Measurements from ENCODE around the gene ATP13A4.

Gene ATP13A4

GRCh38 chr3:193515966-193516365 lies 38.7 kb downstream of the ATP13A4 start:
- DNase-seq (ENCODE audit: low read depth) = no peak
- H3K4me3 ChIP-seq (ENCODE audit: low read depth, low read length) = no peak overlapping the region
- TF ChIP-seq CTCF (IDR thresholded peaks at IDR 0.05; ENCODE audit: control insufficient read depth, extremely low read depth, insufficient read depth) = no peak

- no peak for DNase-seq (ENCODE audit: low read depth)
- no peak for TF ChIP-seq CTCF (IDR thresholded peaks at IDR 0.05; ENCODE audit: control insufficient read depth, extremely low read depth, insufficient read depth)
These were observed 44.5 kb downstream of the ATP13A4 start for GRCh38 chr3:193510154-193510553.

GRCh38 chr3:193509103-193509965 lies 45.4 kb downstream of the ATP13A4 start:
- H3K4me3 ChIP-seq (ENCODE audit: low read depth, low read length) = no peak overlapping the region
- peak; percentile 98 for DNase-seq (ENCODE audit: low read depth)
- no peak for TF ChIP-seq CTCF (IDR thresholded peaks at IDR 0.05; ENCODE audit: control insufficient read depth, extremely low read depth, insufficient read depth)

More at GRCh38 chr3:193510154-193510553, 44.5 kb downstream of the ATP13A4 start:
- H3K4me3 ChIP-seq (ENCODE audit: low read depth, low read length) = no peak overlapping the region

GRCh38 chr3:193508108-193508507 lies 46.6 kb downstream of the ATP13A4 start:
- no peak for TF ChIP-seq CTCF (IDR thresholded peaks at IDR 0.05; ENCODE audit: control insufficient read depth, extremely low read depth, insufficient read depth)
- no peak for DNase-seq (ENCODE audit: low read depth)
- H3K4me3 ChIP-seq (ENCODE audit: low read depth, low read length) = no peak overlapping the region

- no peak overlapping the region for H3K4me3 ChIP-seq (ENCODE audit: low read depth, low read length)
- TF ChIP-seq CTCF (IDR thresholded peaks at IDR 0.05; ENCODE audit: control insufficient read depth, extremely low read depth, insufficient read depth) = no peak
- DNase-seq (ENCODE audit: low read depth) = no peak
These were observed 47.1 kb downstream of the ATP13A4 start for GRCh38 chr3:193507566-193507965.

GRCh38 chr3:193506921-193507320 lies 47.8 kb downstream of the ATP13A4 start:
- TF ChIP-seq CTCF (IDR thresholded peaks at IDR 0.05; ENCODE audit: control insufficient read depth, extremely low read depth, insufficient read depth) = no peak
- no peak overlapping the region for H3K4me3 ChIP-seq (ENCODE audit: low read depth, low read length)

GRCh38 chr3:193502871-193503270 lies 51.8 kb downstream of the ATP13A4 start:
- H3K4me3 ChIP-seq (ENCODE audit: low read depth, low read length) = no peak overlapping the region
- TF ChIP-seq CTCF (IDR thresholded peaks at IDR 0.05; ENCODE audit: control insufficient read depth, extremely low read depth, insufficient read depth) = no peak
- no peak for DNase-seq (ENCODE audit: low read depth)

More at GRCh38 chr3:193506921-193507320, 47.8 kb downstream of the ATP13A4 start:
- DNase-seq (ENCODE audit: low read depth) = no peak

Data from LNCaP clone FGC (cell line).